HCT116 (cell line): ENCODE results near the gene B4GALNT3. TPM values are rescaled to one million over a fixed set of nuclear protein-coding genes. Genes with fewer than 3 reads are reported as not detected.

Experiments
- ATAC-seq: fragments of 200-7000 bp; cut with Tn5 transposase; 2 replicates; pipeline ENCODE4 v1.9.1; 2020; ENCODE audit warnings: mild to moderate bottlenecking, moderate library complexity
- BruUV-seq: library from RNA; stranded (reverse); fragments of 400-500 nt; replicated peaks from 2 replicates; lab custom pipeline; 2021; lab: Mats Ljungman, UMichigan
- CTCF ChIA-PET: fragments of 300-600 bp; sonication (Branson Sonifier 250); formaldehyde crosslinking; loops from one replicate; lab custom pipeline; 2021; ENCODE audit warnings: antibody characterized with exemption; lab: Charles Lee
- POLR2A ChIA-PET: fragments of 300-600, 350-600 bp; sonication (Branson Sonifier 250); formaldehyde crosslinking; loops from one replicate; lab custom pipeline; 2021; ENCODE audit warnings: antibody characterized with exemption; lab: Charles Lee
- RAD21 ChIA-PET, 2 experiments: fragments of 300-600 bp; sonication (Branson Sonifier 250); formaldehyde crosslinking; loops; one replicate each; lab custom pipeline; 2023; ENCODE audit warnings: low total read pairs in 2 of 2; ENCODE audit not compliant: uncharacterized antibody in 2 of 2, unreplicated experiment in 2 of 2, low non-redundant PET in 1 of 2; lab: Charles Lee
- DNase-seq: peaks from one replicate; pipeline ENCODE4 v3.0.0-alpha.2; 2010; ENCODE audit warnings: low read depth, low spot score
- H2AFZ ChIP-seq: fragments of 200-600 bp; shearing (Covaris generic), sonication (generic); 2 replicates; pipeline ENCODE4 v1.6.1; 2017; ENCODE audit warnings: low read depth, mixed run types, mixed read lengths, antibody characterized with exemption, low read length; ENCODE audit not compliant: poor library complexity, severe bottlenecking
- H3K27ac ChIP-seq: 2 replicates; pipeline ENCODE4 v1.5.1; 2012; ENCODE audit warnings: low read depth, low read length
- H3K27me3 ChIP-seq: fragments of 200-600 bp; sonication (generic); 2 replicates; pipeline ENCODE4 v1.6.1; 2016; ENCODE audit warnings: mixed run types, low read length, mixed read lengths; ENCODE audit not compliant: insufficient read depth
- H3K36me3 ChIP-seq, 2 experiments: fragments of 200-500 bp in 1 of 2; fragments of 200-600 bp in 1 of 2; sonication (Bioruptor generic) in 1 of 2; sonication (generic) in 1 of 2; 2 replicates each; pipeline versions ENCODE4 v1.5.1 to v1.6.1; 2014 to 2016; ENCODE audit warnings: low read length in 2 of 2, inconsistent platforms in 1 of 2, mixed read lengths in 1 of 2, mixed run types in 1 of 2; ENCODE audit not compliant: insufficient read depth in 2 of 2, control insufficient read depth in 1 of 2
- H3K4me1 ChIP-seq, 2 experiments: fragments of 200-600 bp in 1 of 2; sonication (generic) in 1 of 2; 2 replicates each; pipeline versions ENCODE4 v1.5.1 to v1.6.1; 2012 to 2017; ENCODE audit warnings: low read length in 2 of 2, inconsistent platforms in 1 of 2, mild to moderate bottlenecking in 1 of 2, mixed read lengths in 1 of 2, mixed run types in 1 of 2, moderate library complexity in 1 of 2; ENCODE audit not compliant: insufficient read depth in 2 of 2, control insufficient read depth in 1 of 2
- H3K4me2 ChIP-seq: fragments of 200-600 bp; sonication (generic); 2 replicates; pipeline ENCODE4 v1.6.1; 2017; ENCODE audit warnings: mixed run types, low read length, mixed read lengths
- H3K4me3 ChIP-seq, 2 experiments: fragments of 200-600 bp in 1 of 2; sonication (generic) in 1 of 2; replicated peaks in 1 of 2; 2 replicates each; pipeline ENCODE4 v1.5.1; 2011 to 2016; ENCODE audit warnings: low read length in 2 of 2, control low read depth in 1 of 2, low read depth in 1 of 2, mild to moderate bottlenecking in 1 of 2, mixed read lengths in 1 of 2, mixed run types in 1 of 2
- H3K79me2 ChIP-seq: fragments of 200-600 bp; sonication (generic); 2 replicates; pipeline ENCODE4 v1.6.1; 2017; ENCODE audit warnings: mild to moderate bottlenecking, mixed run types, low read length, moderate library complexity, mixed read lengths; ENCODE audit not compliant: insufficient read depth
- H3K9ac ChIP-seq: fragments of 200-600 bp; sonication (generic); 2 replicates; pipeline ENCODE4 v1.6.1; 2016; ENCODE audit warnings: low read length, mixed read lengths
- H3K9me2 ChIP-seq: fragments of 200-600 bp; sonication (generic), shearing (Covaris generic); 2 replicates; pipeline ENCODE4 v1.6.1; 2017; ENCODE audit warnings: mixed run types, mild to moderate bottlenecking, moderate library complexity; ENCODE audit not compliant: insufficient read depth
- H3K9me3 ChIP-seq, 2 experiments: fragments of 200-500 bp in 1 of 2; fragments of 200-600 bp in 1 of 2; sonication (Bioruptor generic) in 1 of 2; sonication (generic) in 1 of 2; 2 replicates each; pipeline ENCODE4 v1.6.1; 2014 to 2017; ENCODE audit warnings: low read length in 2 of 2, mixed read lengths in 2 of 2, inconsistent platforms in 1 of 2, low read depth in 1 of 2, mild to moderate bottlenecking in 1 of 2, mixed run types in 1 of 2, moderate library complexity in 1 of 2; ENCODE audit not compliant: control insufficient read depth in 1 of 2, insufficient read depth in 1 of 2
- H4K20me1 ChIP-seq: fragments of 200-600 bp; sonication (generic), shearing (Covaris generic); 2 replicates; pipeline ENCODE4 v1.6.1; 2017; ENCODE audit warnings: mixed run types, mild to moderate bottlenecking, moderate library complexity; ENCODE audit not compliant: insufficient read depth
- CBX3 ChIP-seq: IDR thresholded peaks from 2 replicates; pipeline ENCODE4 v1.6.1; 2012; ENCODE audit warnings: low read depth
- CEBPB ChIP-seq: IDR thresholded peaks from 2 replicates; pipeline ENCODE4 v1.6.1; 2012; ENCODE audit warnings: low read depth
- CTCF ChIP-seq, 3 experiments: fragments of 200-600 bp in 1 of 3; sonication (generic) in 1 of 3; IDR thresholded peaks in 2 of 3; conservative IDR thresholded peaks in 1 of 3; 2 replicates each; pipeline ENCODE4 v1.5.1; 2012 to 2017; ENCODE audit warnings: low read depth in 2 of 3, low read length in 2 of 3, antibody characterized with exemption in 1 of 3, borderline replicate concordance in 1 of 3, control low read depth in 1 of 3, mild to moderate bottlenecking in 1 of 3, mixed read lengths in 1 of 3, mixed run types in 1 of 3, moderate library complexity in 1 of 3; ENCODE audit not compliant: insufficient read depth in 1 of 3
- EZH2phosphoT487 ChIP-seq: fragments of 200-600 bp; IDR thresholded peaks from 2 replicates; pipeline ENCODE4 v1.6.1; 2018; ENCODE audit warnings: antibody characterized with exemption, borderline replicate concordance
- FOSL1 ChIP-seq: IDR thresholded peaks from 2 replicates; pipeline ENCODE4 v1.6.1; 2012; ENCODE audit warnings: low read depth
- POLR2A ChIP-seq: IDR thresholded peaks from 2 replicates; pipeline ENCODE4 v1.7.0; 2011; ENCODE audit warnings: borderline replicate concordance; ENCODE audit not compliant: insufficient read depth, insufficient read length; ENCODE audit errors: extremely low read depth
- RAD21 ChIP-seq: IDR thresholded peaks from 2 replicates; pipeline ENCODE4 v1.6.1; 2012; ENCODE audit warnings: low read depth, mild to moderate bottlenecking
- SP1 ChIP-seq: IDR thresholded peaks from 2 replicates; pipeline ENCODE4 v1.6.1; 2012; ENCODE audit warnings: low read depth
- SRF ChIP-seq: IDR thresholded peaks from 2 replicates; pipeline ENCODE4 v1.6.1; 2012; ENCODE audit warnings: low read depth
- TCF7L2 ChIP-seq: IDR thresholded peaks from 2 replicates; pipeline ENCODE4 v1.7.0; 2011; ENCODE audit warnings: borderline replicate concordance, inconsistent platforms; ENCODE audit not compliant: insufficient read depth, insufficient read length; ENCODE audit errors: extremely low read depth
- ZFX ChIP-seq: fragments of 450-650 bp; IDR thresholded peaks from 2 replicates; pipeline ENCODE4 v1.6.1; 2017
- intact Hi-C: fragments of 100-400 bp; cut with micrococcal nuclease; formaldehyde crosslinking; loops from 2 replicates; pipeline ENCODE4 v1.10.0; 2022
- total RNA-seq: library from RNA; stranded (reverse); gene quantifications from one replicate; pipeline ENCODE4 v1.2.1, GENCODE V29; 2021; ENCODE audit not compliant: unreplicated experiment
- TF ChIP-seq, protein P1 (sequence below): IDR thresholded peaks from 2 replicates; pipeline ENCODE4 v1.6.1; 2012; ENCODE audit warnings: low read depth

The B4GALNT3 gene
- total RNA-seq, 1 experiment from 2014 or later, result 18.2 TPM

- CTCF ChIA-PET, result interaction anchor here (1.0 to 2.6 kb wide), 4 partner anchors 10 to 1035 kb away, joined by 3 to 22 read pairs (median 6); no protein-coding TSS in a partner anchor
- H4K20me1 ChIP-seq, result no peaks in the 10 kb centered on the region
- H3K9me2 ChIP-seq, result no peaks in the 10 kb centered on the region
- peaks cover 0 to 4% of the 10 kb centered on the region in 2 experiments; a peak in 1 of 4 replicates for H3K4me1 ChIP-seq
- no peak overlapping the region for H3K27ac ChIP-seq
- RAD21 ChIA-PET, result interaction anchor here in 1 of 2 experiments (1.5 kb wide), 1 partner anchor 93 kb away, joined by 3 read pairs; no protein-coding TSS in a partner anchor
- no TSS peak for BruUV-seq
- POLR2A ChIA-PET, result no interaction called here
- no peak overlapping the region for H3K4me2 ChIP-seq
- ATAC-seq (no peak), DNase-seq (no peak)
- intact Hi-C loops, result loop anchor here (1.0 kb wide), 1 partner anchor 106 kb away; no protein-coding TSS in a partner anchor
- H3K9me3 ChIP-seq, result no peaks in the 10 kb centered on the region
- H3K4me3 ChIP-seq, result no peak overlapping the region
- H3K27me3 ChIP-seq, result no peaks in the 10 kb centered on the region
- H3K79me2 ChIP-seq, result no peaks in the 10 kb centered on the region
- no peak overlapping the region for H3K9ac ChIP-seq
- TF ChIP-seq POLR2A, result no peak
- TF ChIP-seq CEBPB, result no peak
- TF ChIP-seq SRF, result no peak
- TF ChIP-seq, protein P1, sequence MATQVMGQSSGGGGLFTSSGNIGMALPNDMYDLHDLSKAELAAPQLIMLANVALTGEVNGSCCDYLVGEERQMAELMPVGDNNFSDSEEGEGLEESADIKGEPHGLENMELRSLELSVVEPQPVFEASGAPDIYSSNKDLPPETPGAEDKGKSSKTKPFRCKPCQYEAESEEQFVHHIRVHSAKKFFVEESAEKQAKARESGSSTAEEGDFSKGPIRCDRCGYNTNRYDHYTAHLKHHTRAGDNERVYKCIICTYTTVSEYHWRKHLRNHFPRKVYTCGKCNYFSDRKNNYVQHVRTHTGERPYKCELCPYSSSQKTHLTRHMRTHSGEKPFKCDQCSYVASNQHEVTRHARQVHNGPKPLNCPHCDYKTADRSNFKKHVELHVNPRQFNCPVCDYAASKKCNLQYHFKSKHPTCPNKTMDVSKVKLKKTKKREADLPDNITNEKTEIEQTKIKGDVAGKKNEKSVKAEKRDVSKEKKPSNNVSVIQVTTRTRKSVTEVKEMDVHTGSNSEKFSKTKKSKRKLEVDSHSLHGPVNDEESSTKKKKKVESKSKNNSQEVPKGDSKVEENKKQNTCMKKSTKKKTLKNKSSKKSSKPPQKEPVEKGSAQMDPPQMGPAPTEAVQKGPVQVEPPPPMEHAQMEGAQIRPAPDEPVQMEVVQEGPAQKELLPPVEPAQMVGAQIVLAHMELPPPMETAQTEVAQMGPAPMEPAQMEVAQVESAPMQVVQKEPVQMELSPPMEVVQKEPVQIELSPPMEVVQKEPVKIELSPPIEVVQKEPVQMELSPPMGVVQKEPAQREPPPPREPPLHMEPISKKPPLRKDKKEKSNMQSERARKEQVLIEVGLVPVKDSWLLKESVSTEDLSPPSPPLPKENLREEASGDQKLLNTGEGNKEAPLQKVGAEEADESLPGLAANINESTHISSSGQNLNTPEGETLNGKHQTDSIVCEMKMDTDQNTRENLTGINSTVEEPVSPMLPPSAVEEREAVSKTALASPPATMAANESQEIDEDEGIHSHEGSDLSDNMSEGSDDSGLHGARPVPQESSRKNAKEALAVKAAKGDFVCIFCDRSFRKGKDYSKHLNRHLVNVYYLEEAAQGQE, result no peak
- TF ChIP-seq RAD21, result no peak
- TF ChIP-seq ZFX, result no peak
- TF ChIP-seq SP1, result no peak
- no peak for TF ChIP-seq FOSL1
- no peak for TF ChIP-seq CTCF (IDR thresholded peaks at IDR 0.05 in 2 of 3, conservative IDR thresholded peaks at IDR 0.05 in 1 of 3; ENCODE audit: borderline replicate concordance in 1 of 3, insufficient read depth in 1 of 3, low read depth in 2 of 3, low read length in 2 of 3)
- TF ChIP-seq TCF7L2, result no peak
- no peak for TF ChIP-seq CBX3
- no peak for TF ChIP-seq EZH2phosphoT487
- no peak overlapping the region for H2AFZ ChIP-seq
- no peaks in the 10 kb centered on the region for H3K36me3 ChIP-seq
Observed at GRCh38 chr12:547883-548470, 88.2 kb downstream of the B4GALNT3 start.
